Suprapubic skin (tissue), 4 donors: ENCODE measurements around the gene LLPH. TPM values are rescaled to one million over a fixed set of nuclear protein-coding genes. Genes with fewer than 3 reads are reported as not detected.

ENCODE experiments used
- DNase-seq, 2 donors: peaks; one replicate each; pipeline ENCODE4 v3.0.0-alpha.2; 2019; ENCODE audit warnings: low spot score in 2 of 2
- H3K27ac ChIP-seq: fragments of 200-600 bp; sonication (generic); one replicate; pipeline ENCODE4 v1.5.1; 2019
- H3K27me3 ChIP-seq: fragments of 200-600 bp; sonication (generic); one replicate; pipeline ENCODE4 v1.5.1; 2019
- H3K36me3 ChIP-seq: fragments of 200-600 bp; sonication (generic); one replicate; pipeline ENCODE4 v1.5.1; 2019
- H3K4me1 ChIP-seq: fragments of 200-600 bp; sonication (generic); one replicate; pipeline ENCODE4 v1.5.1; 2019
- H3K4me3 ChIP-seq: fragments of 200-600 bp; sonication (generic); one replicate; pipeline ENCODE4 v1.5.1; 2019; ENCODE audit warnings: mild to moderate bottlenecking
- H3K9me3 ChIP-seq: fragments of 200-600 bp; sonication (generic); one replicate; pipeline ENCODE4 v1.5.1; 2019
- EP300 ChIP-seq: sonication (generic); formaldehyde crosslinking; IDR thresholded peaks from one replicate; pipeline ENCODE4 v1.6.1; 2017; ENCODE audit warnings: antibody characterized with exemption
- POLR2A ChIP-seq, 2 donors: fragments of 450-650 bp; IDR thresholded peaks; one replicate each; pipeline ENCODE4 v1.6.1; 2017; ENCODE audit warnings: antibody characterized with exemption in 2 of 2, mild to moderate bottlenecking in 2 of 2, moderate library complexity in 2 of 2
- POLR2AphosphoS5 ChIP-seq, 3 donors: sonication (generic); formaldehyde crosslinking; IDR thresholded peaks; one replicate each; pipeline ENCODE4 v1.6.1; 2017; ENCODE audit warnings: antibody characterized with exemption in 3 of 3
- WGBS: methylation state at CpG from one replicate; pipeline ENCODE4 v1.1.5; 2018; 5-methylcytosine and 5-hydroxymethylcytosine counted together
- total RNA-seq, 4 donors: library from RNA; depleted of rRNA; stranded (reverse); fragments of >200 nt; gene quantifications; one replicate each; pipeline ENCODE4 v1.1.0, GENCODE V29; 2016
- TF ChIP-seq, protein P1 (sequence below), 2 donors: fragments of 200-600 bp in 1 of 2; fragments of 450-650 bp in 1 of 2; sonication (generic) in 1 of 2; IDR thresholded peaks; one replicate each; pipeline ENCODE4 v1.5.1; 2016 to 2019; ENCODE audit warnings: antibody characterized with exemption in 2 of 2, mild to moderate bottlenecking in 1 of 2, moderate library complexity in 1 of 2

Gene LLPH
- total RNA-seq, 4 donors from 2014 or later: 6.4 to 8.3 (median 6.7) TPM

DNA sequence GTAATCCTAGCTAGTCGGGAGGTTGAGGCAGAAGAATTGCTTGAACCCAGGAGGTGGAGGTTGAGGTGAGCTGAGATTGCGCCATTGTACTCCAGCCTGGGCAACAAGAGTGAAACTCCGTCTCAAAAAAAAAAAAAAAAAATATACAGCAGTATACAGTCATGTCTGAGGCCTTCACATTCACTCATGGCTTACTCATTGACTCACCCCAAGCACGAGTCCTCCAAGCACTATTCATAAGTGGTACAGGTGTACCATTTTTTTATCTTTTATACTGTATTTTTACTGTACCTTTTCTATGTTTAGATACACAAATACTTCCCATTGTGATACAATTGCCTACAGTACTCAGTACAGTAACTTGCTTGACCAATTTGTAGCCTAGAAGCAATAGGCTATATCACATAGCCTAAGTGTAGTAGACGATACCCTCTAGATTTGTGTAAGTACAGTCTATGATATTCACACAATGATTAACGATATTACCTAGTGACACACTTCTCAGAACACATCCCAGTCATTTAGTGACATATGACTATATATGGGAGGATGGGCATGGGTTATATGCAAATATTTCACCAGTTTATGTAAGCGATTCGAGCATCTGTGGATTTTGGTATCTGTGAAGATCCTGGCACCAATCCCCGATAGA lies 12.2 kb downstream of the LLPH start:
- 95% methylated on average over 9 of the region's 9 CpGs for WGBS
- DNase-seq: no peak
- Histone ChIP-seq H3K27me3 (no peaks in the 10 kb centered on the region), H3K27ac (no peak overlapping the region), H3K4me3 (no peak overlapping the region), H3K9me3 (no peaks in the 10 kb centered on the region), H3K4me1 (peaks cover 4% of the 10 kb centered on the region), H3K36me3 (peaks cover 21% of the 10 kb centered on the region)
- no peak for TF ChIP-seq EP300
- TF ChIP-seq POLR2A (IDR thresholded peaks at IDR 0.05): no peak
- TF ChIP-seq, protein P1, sequence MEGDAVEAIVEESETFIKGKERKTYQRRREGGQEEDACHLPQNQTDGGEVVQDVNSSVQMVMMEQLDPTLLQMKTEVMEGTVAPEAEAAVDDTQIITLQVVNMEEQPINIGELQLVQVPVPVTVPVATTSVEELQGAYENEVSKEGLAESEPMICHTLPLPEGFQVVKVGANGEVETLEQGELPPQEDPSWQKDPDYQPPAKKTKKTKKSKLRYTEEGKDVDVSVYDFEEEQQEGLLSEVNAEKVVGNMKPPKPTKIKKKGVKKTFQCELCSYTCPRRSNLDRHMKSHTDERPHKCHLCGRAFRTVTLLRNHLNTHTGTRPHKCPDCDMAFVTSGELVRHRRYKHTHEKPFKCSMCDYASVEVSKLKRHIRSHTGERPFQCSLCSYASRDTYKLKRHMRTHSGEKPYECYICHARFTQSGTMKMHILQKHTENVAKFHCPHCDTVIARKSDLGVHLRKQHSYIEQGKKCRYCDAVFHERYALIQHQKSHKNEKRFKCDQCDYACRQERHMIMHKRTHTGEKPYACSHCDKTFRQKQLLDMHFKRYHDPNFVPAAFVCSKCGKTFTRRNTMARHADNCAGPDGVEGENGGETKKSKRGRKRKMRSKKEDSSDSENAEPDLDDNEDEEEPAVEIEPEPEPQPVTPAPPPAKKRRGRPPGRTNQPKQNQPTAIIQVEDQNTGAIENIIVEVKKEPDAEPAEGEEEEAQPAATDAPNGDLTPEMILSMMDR (IDR thresholded peaks at IDR 0.05): no peak
- no peak for TF ChIP-seq POLR2AphosphoS5 (IDR thresholded peaks at IDR 0.05)

DNA sequence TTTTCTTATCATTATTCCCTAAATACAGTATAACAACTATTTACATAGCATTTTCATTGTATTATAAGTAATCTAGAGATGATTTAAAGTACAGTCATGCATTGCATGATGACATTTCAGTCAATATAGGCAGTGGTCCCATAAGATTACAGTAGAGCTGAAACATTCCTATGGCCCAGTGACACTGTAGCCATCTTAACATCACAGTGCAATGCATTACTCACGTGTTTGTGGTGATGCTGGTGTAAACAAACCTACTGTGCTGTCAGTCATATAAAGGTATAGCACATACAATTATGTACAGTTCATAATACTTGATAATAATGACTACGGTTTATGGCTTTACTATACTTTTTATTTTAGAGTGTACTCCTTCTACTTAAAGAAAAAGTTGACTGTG lies 13.3 kb downstream of the LLPH start:
- no peak for DNase-seq
- H3K4me1 ChIP-seq: peaks cover 4% of the 10 kb centered on the region
- TF ChIP-seq POLR2A (IDR thresholded peaks at IDR 0.05) (no peak), POLR2AphosphoS5 (IDR thresholded peaks at IDR 0.05) (no peak), EP300 (no peak)
- TF ChIP-seq, protein P1 (IDR thresholded peaks at IDR 0.05): no peak
- no peak overlapping the region for H3K4me3 ChIP-seq
- peaks cover 10% of the 10 kb centered on the region for H3K36me3 ChIP-seq
- no peaks in the 10 kb centered on the region for H3K27me3 ChIP-seq
- H3K27ac ChIP-seq: no peak overlapping the region
- H3K9me3 ChIP-seq: no peaks in the 10 kb centered on the region
- 84% methylated on average over 2 of the region's 2 CpGs for WGBS

DNA sequence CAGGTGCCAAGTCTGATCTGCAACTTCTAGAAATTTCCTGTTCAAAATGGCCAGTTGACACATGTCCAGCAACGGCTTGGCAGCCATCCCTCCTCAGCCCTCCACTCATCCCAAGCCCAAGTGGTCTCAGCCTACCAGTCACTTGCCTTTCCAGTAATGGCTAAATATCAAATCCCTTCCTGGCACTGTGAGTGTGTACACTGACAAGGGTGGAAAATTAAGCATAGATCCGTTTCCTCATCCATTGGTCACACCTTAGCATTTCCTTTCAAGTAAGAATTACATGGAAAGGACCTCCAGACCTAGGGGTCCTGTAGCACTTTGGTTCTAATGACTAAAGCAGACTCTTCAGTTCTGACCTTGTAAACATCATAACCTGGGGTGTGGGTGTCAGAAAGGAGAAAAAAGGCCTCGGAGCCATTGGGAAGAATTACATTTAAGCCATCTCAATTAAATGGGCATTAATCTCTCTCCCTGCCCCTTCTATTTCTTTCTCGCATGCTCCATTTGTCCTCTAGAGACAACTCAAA lies 15.4 kb downstream of the LLPH start:
- Histone ChIP-seq H3K27ac (no peak overlapping the region), H3K9me3 (no peaks in the 10 kb centered on the region), H3K36me3 (no peaks in the 10 kb centered on the region), H3K27me3 (no peaks in the 10 kb centered on the region), H3K4me1 (peaks cover 4% of the 10 kb centered on the region), H3K4me3 (no peak overlapping the region)
- DNase-seq: no peak
- 72% methylated on average over 4 of the region's 4 CpGs for WGBS
- TF ChIP-seq POLR2A (IDR thresholded peaks at IDR 0.05) (no peak), POLR2AphosphoS5 (IDR thresholded peaks at IDR 0.05) (no peak), EP300 (no peak)
- TF ChIP-seq, protein P1 (IDR thresholded peaks at IDR 0.05): no peak

GRCh38 chr12:66113471-66113870 lies 17.1 kb downstream of the LLPH start:
- no peaks in the 10 kb centered on the region for H3K9me3 ChIP-seq

DNA sequence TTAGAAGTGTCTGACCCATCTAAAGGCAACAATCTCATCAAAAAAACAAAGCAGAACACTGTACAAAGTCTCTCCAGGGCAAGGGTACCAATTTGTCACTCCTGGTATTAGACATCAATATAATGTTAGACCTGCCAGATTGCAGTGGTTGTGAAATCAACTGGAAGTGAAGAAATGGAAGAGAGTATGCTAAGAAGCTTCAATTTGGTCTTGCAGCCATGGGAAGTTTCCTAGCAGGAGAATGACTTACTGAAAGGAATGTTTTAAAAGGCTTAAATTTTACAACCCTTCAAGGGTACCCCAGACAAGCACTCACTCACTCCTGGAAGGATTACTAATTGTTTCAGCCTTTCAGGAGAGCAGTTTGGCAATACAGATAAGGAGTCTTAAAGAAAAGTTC lies 18.9 kb downstream of the LLPH start:
- Histone ChIP-seq H3K4me3 (no peak overlapping the region), H3K9me3 (no peaks in the 10 kb centered on the region), H3K36me3 (no peaks in the 10 kb centered on the region), H3K4me1 (peaks cover 2% of the 10 kb centered on the region), H3K27me3 (no peaks in the 10 kb centered on the region), H3K27ac (no peak overlapping the region)
- DNase-seq: no peak
- TF ChIP-seq POLR2A (IDR thresholded peaks at IDR 0.05): no peak

More at GRCh38 chr12:66113471-66113870, 17.1 kb downstream of the LLPH start:
- DNase-seq: no peak
- H3K4me3 ChIP-seq: no peak overlapping the region
- H3K27ac ChIP-seq: no peak overlapping the region
- H3K36me3 ChIP-seq: no peaks in the 10 kb centered on the region
- H3K4me1 ChIP-seq: no peaks in the 10 kb centered on the region
- no peak for TF ChIP-seq POLR2AphosphoS5 (IDR thresholded peaks at IDR 0.05)
- TF ChIP-seq, protein P1 (IDR thresholded peaks at IDR 0.05): no peak
- no peak for TF ChIP-seq POLR2A (IDR thresholded peaks at IDR 0.05)
- TF ChIP-seq EP300: no peak
- no peaks in the 10 kb centered on the region for H3K27me3 ChIP-seq
- WGBS: 100% methylated on average over 1 of the region's 1 CpG
